ENCODE data around the gene SLC25A25.

Gene SLC25A25

GRCh38 chr9:128153947-128154695 lies 86.1 kb downstream of the SLC25A25 start:
- FAIRE-seq (no peak), DNase-seq (ENCODE audit: extremely low spot score, insufficient read length, low read depth) (no peak)

GRCh38 chr9:128155736-128156500 lies 87.9 kb downstream of the SLC25A25 start:
- FAIRE-seq (no peak), DNase-seq (ENCODE audit: extremely low spot score, insufficient read length, low read depth) (no peak)
